Smooth muscle cell (in vitro differentiated cells): ENCODE results near the gene FOXF1. TPM values are rescaled to one million over a fixed set of nuclear protein-coding genes. Genes with fewer than 3 reads are reported as not detected.

Experiments
- DNase-seq: peaks from one replicate; lab custom pipeline; 2025; ENCODE audit not compliant: unreplicated experiment; lab: John Stamatoyannopoulos, UW
- H2AFZ ChIP-seq: fragments of 200-600 bp; sonication (generic); 2 replicates; pipeline ENCODE4 v1.6.0; 2016; ENCODE audit warnings: antibody characterized with exemption, low read depth, mild to moderate bottlenecking
- H3F3A ChIP-seq: fragments of 200-600 bp; sonication (generic); 2 replicates; pipeline ENCODE4 v1.6.0; 2017; ENCODE audit warnings: antibody characterized with exemption, low read depth
- H3K27ac ChIP-seq: fragments of 200-600 bp; sonication (generic); 2 replicates; pipeline ENCODE4 v1.5.1; 2016; ENCODE audit warnings: low read depth, mild to moderate bottlenecking
- H3K27me3 ChIP-seq: fragments of 200-600 bp; sonication (generic); 2 replicates; pipeline ENCODE4 v1.6.1; 2016; ENCODE audit warnings: low read depth, mild to moderate bottlenecking
- H3K36me3 ChIP-seq: fragments of 200-600 bp; sonication (generic); 2 replicates; pipeline ENCODE4 v1.5.1; 2016; ENCODE audit warnings: low read depth
- H3K4me1 ChIP-seq: fragments of 200-600 bp; sonication (generic); 2 replicates; pipeline ENCODE4 v1.5.1; 2016; ENCODE audit warnings: low read depth
- H3K4me2 ChIP-seq: fragments of 200-600 bp; sonication (generic); 2 replicates; pipeline ENCODE4 v1.6.0; 2016; ENCODE audit warnings: mild to moderate bottlenecking
- H3K4me3 ChIP-seq: fragments of 200-600 bp; sonication (generic); 2 replicates; pipeline ENCODE4 v1.5.1; 2016; ENCODE audit warnings: mild to moderate bottlenecking
- H3K79me2 ChIP-seq: fragments of 200-600 bp; sonication (generic); 2 replicates; pipeline ENCODE4 v1.6.0; 2016; ENCODE audit warnings: low read depth, mild to moderate bottlenecking
- H3K9ac ChIP-seq: fragments of 200-600 bp; sonication (generic); 2 replicates; pipeline ENCODE4 v1.6.0; 2016; ENCODE audit warnings: low read depth
- H3K9me3 ChIP-seq: fragments of 200-600 bp; sonication (generic); replicated peaks from 2 replicates; pipeline ENCODE4 v1.5.1; 2016; ENCODE audit warnings: low read depth
- H4K20me1 ChIP-seq: fragments of 200-600 bp; sonication (generic); 2 replicates; pipeline ENCODE4 v1.6.0; 2016; ENCODE audit warnings: low read depth
- CTCF ChIP-seq: fragments of 200-600 bp; sonication (generic); IDR thresholded peaks from 2 replicates; pipeline ENCODE4 v1.5.1; 2017; ENCODE audit warnings: borderline replicate concordance, mild to moderate bottlenecking, antibody characterized with exemption; ENCODE audit not compliant: insufficient read depth, poor library complexity, severe bottlenecking
- WGBS: methylation state at CpG from one replicate; pipeline ENCODE4 v1.1.7; 2016; ENCODE audit warnings: low lambda C conversion rate; 5-methylcytosine and 5-hydroxymethylcytosine counted together
- polyA plus RNA-seq: library from polyadenylated mRNA; unstranded; fragments of >200 nt; fragmentation: Nextera tagmentation; extraction: Ambion mirVana; gene quantifications from 2 replicates; pipeline ENCODE4 v1.2.1, GENCODE V29; 2016
- total RNA-seq: library from RNA; depleted of rRNA; stranded (reverse); fragments of >200 nt; gene quantifications from 2 replicates; pipeline ENCODE4 v1.2.3, GENCODE V29; 2014

FOXF1 gene
- total and polyA plus RNA-seq, 2 experiments from 2014 or later, result 24.7 to 31.5 TPM

DNA sequence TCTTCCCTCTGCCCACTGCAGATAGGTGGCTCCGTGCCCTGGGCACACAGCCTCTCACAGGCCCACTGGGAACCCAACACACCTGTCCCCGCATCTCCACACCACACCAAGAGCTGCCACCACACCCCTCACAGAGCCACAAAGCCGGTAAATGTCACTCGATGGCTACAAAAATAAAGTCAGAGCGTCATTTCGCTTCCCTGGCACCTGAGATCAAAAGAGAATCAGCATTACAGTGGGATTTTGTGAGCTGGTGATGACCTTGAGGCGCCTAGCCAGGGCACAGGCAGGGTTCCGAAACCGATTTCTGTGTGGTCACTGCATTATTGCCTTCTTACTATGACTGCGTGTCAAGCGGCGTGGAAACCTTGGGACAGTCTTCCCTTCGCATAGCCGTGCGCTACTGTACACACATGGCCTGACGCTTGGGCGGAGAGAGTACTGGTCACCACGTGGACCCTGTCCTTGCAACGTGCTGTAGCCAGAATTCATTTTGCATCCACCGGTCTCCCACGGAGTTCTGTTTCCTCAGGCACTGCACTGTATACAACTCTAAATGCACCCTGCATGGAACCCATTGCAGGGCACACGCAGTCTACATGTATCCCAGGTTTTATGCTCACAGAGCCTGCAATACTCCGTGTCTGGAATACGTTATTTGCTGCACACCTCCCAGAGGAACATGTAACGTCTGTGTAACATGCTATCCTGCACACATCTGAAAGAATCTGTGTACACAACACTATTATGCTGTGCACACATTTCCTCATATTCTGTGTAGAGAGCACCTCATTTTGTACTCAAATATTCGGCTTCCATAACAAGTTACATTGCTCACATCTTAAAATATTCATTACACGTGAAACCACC is 5.8 kb upstream of the FOXF1 start:
- H3K4me2 ChIP-seq, result peak overlapping the region; percentile 89
- no peak overlapping the region for H2AFZ ChIP-seq
- DNase-seq, result no peak
- no peak for TF ChIP-seq CTCF
- H3K27me3 ChIP-seq, result peaks cover 93% of the 10 kb centered on the region
- 25% methylated on average over 27 of the region's 27 CpGs for WGBS
- peaks cover 9% of the 10 kb centered on the region for H3K4me1 ChIP-seq
- no peaks in the 10 kb centered on the region for H3K36me3 ChIP-seq
- no peak overlapping the region for H3K27ac ChIP-seq
- H3F3A ChIP-seq, result peaks cover 7% of the 10 kb centered on the region
- H3K4me3 ChIP-seq, result peak overlapping the region; percentile 73
- H3K79me2 ChIP-seq, result no peaks in the 10 kb centered on the region
- H3K9ac ChIP-seq, result no peak overlapping the region
- H3K9me3 ChIP-seq, result no peaks in the 10 kb centered on the region
- peaks cover 3% of the 10 kb centered on the region for H4K20me1 ChIP-seq

DNA sequence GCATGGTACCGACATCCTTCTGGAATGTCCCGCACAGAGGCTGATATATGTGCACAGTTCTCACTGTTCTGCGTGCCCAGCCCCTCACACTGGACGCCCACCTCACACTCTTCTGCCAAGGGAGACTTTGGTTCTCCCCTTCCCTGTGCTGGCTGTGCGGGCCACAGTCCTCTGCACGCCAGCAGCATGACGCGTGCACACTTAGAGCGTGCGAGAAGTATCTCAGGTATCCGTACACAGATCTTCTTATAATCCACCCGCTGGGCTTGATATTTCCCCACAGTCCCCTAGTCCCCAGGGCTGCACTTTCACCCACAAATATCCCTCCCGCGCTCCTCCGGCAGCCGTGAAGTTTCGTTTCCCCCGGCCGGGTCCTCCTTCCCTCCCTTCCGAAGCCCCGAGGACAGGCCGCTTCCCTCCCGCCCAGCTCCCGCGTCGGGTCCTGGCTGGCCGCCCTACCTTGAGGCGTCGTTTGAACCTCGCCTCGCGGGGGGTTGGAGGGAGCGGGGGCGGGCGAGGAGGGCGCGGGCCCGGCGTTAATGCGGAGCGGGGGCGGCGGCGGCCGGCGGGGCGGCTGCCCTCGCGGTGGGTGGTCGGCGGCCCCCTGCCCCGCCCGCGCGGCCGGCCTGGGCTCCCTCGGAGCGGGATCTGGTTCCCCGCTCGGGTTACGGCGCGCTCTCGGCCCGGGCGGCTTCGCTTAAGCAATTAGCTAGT is 5.0 kb upstream of the FOXF1 start:
- TF ChIP-seq CTCF, result no peak
- DNase-seq, result no peak
- no peak overlapping the region for H3K9ac ChIP-seq
- H3F3A ChIP-seq, result peaks cover 11% of the 10 kb centered on the region
- peak overlapping the region; percentile 73 for H3K4me3 ChIP-seq
- H3K27ac ChIP-seq, result no peak overlapping the region
- H3K4me1 ChIP-seq, result peaks cover 7% of the 10 kb centered on the region
- H3K27me3 ChIP-seq, result peaks cover 88% of the 10 kb centered on the region
- H3K4me2 ChIP-seq, result peak overlapping the region; percentile 89
- H2AFZ ChIP-seq, result no peak overlapping the region
- WGBS, result 9% methylated on average over 20 of the region's 67 CpGs
- no peaks in the 10 kb centered on the region for H3K36me3 ChIP-seq
- peaks cover 3% of the 10 kb centered on the region for H4K20me1 ChIP-seq
- no peaks in the 10 kb centered on the region for H3K79me2 ChIP-seq
- H3K9me3 ChIP-seq, result no peaks in the 10 kb centered on the region

- H3K4me2 ChIP-seq, result peak overlapping the region; percentile 89
Observed at GRCh38 chr16:86505899-86506864, 4.1 kb upstream of the FOXF1 start.

More at GRCh38 chr16:86505899-86506864, 4.1 kb upstream of the FOXF1 start:
- H3K36me3 ChIP-seq, result no peaks in the 10 kb centered on the region
- H3K4me3 ChIP-seq, result peak overlapping the region; percentile 73
- no peak overlapping the region for H3K27ac ChIP-seq
- 21% methylated on average over 27 of the region's 27 CpGs for WGBS
- H3K79me2 ChIP-seq, result peaks cover 7% of the 10 kb centered on the region
- H2AFZ ChIP-seq, result no peak overlapping the region
- H3K9me3 ChIP-seq, result no peaks in the 10 kb centered on the region
- TF ChIP-seq CTCF, result no peak
- H3K9ac ChIP-seq, result no peak overlapping the region
- H3K4me1 ChIP-seq, result peaks cover 7% of the 10 kb centered on the region
- H3K27me3 ChIP-seq, result peaks cover 80% of the 10 kb centered on the region
- H3F3A ChIP-seq, result peaks cover 11% of the 10 kb centered on the region
- DNase-seq, result no peak
- H4K20me1 ChIP-seq, result peaks cover 7% of the 10 kb centered on the region
